ENCODE measurements around the gene LYST. TPM values are rescaled to one million over a fixed set of nuclear protein-coding genes. Genes with fewer than 3 reads are reported as not detected.

Gene LYST
- total RNA-seq, 2 donors from 2014 or later, result 21.9 to 41.7 TPM

DNA sequence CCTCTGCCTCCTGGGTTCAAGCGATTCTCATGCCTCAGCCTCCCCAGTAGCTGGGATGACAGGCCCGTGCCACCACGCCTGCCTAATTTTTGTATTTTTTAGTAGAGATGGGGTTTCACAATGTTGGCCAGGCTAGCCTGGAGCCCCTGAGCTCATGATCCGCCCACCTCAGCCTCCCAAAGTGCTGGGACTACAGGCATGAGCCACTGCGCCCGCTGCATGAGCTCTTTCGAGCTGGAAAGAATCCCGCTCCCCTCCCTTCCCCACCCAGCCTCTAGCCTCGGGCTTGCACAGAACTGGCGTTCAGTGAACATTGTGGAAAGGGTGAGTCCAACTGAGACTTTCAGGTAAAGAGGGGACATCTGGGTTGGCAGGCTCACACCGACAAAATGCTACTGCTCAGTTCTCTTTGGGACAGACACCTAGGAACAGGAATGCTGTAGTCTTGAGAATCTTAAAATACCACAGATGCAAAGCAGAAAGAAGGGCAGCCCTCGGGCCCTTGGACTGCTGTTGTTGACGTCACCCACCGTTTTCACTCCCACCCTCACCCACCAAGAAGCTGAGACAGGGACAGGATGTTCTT lies 207.4 kb downstream of the LYST start:
- no peaks in the 10 kb centered on the region for H3K27me3 ChIP-seq (replicated peaks; ENCODE audit: insufficient read depth)
- H3K4me3 ChIP-seq, result no peak overlapping the region
- TF ChIP-seq POLR2AphosphoS5 (IDR thresholded peaks at IDR 0.05) (no peak), CTCF (IDR thresholded peaks at IDR 0.05) (no peak), POLR2A (IDR thresholded peaks at IDR 0.05) (no peak)
- H3K4me1 ChIP-seq (replicated peaks), result no peaks in the 10 kb centered on the region
- H3K36me3 ChIP-seq, result no peaks in the 10 kb centered on the region
- intact Hi-C loops (cut with DNase I), result no loop called here
- no peak overlapping the region for H3K27ac ChIP-seq
- DNase-seq (ENCODE audit: low spot score), result no peak
- WGBS, result 92% methylated on average over 14 of the region's 14 CpGs
- H3K9me3 ChIP-seq, result no peaks in the 10 kb centered on the region

DNA sequence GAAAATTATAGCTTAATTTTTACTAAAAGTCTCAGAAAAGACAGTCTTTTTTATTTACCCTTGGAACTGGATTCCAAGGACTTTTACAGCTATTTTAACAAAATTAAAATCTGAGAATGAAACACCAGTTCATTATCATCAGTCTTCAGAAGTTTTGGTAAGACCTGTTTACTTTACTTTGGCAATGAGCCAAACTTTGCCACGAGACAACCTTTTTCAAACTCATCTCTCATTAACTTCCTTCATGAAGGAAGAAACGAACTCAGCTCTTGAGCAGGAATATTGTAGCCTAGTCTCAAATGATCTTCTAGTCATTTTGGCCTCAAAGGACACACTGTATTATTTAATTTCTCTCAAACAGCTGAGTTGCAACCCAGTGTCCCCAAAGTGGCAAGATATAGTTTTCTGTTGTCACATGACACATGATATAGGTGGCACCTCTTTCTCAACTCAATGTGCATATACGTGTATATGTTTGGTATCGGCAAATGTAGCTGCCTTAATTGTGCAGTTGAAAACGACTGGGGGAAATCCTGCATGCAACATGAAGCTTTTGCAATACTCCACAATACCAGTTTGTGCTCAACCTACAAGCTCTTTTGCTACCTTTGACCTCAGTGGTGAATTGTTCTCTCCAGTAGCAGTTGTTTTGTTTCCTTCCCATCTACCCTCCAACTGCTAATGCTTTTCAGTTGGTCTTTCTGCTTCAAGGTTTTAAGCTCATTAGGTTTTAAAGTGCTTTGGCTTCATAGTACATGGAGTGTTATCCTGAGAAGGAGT lies 208.8 kb downstream of the LYST start:
- Histone ChIP-seq H3K27me3 (replicated peaks; ENCODE audit: insufficient read depth) (no peaks in the 10 kb centered on the region), H3K36me3 (no peaks in the 10 kb centered on the region), H3K27ac (no peak overlapping the region), H3K9me3 (no peaks in the 10 kb centered on the region), H3K4me1 (replicated peaks) (no peaks in the 10 kb centered on the region), H3K4me3 (no peak overlapping the region)
- no peak for DNase-seq (ENCODE audit: low spot score)
- intact Hi-C loops (cut with DNase I), result no loop called here
- 62% methylated on average over 5 of the region's 5 CpGs for WGBS
- TF ChIP-seq POLR2A (IDR thresholded peaks at IDR 0.05), result no peak
- no peak for TF ChIP-seq POLR2AphosphoS5 (IDR thresholded peaks at IDR 0.05)
- no peak for TF ChIP-seq CTCF (IDR thresholded peaks at IDR 0.05)

- TF ChIP-seq POLR2AphosphoS5 (IDR thresholded peaks at IDR 0.05), result no peak
- TF ChIP-seq POLR2A (IDR thresholded peaks at IDR 0.05), result no peak
- 57% methylated on average over 5 of the region's 5 CpGs for WGBS
- no peaks in the 10 kb centered on the region for H3K27me3 ChIP-seq (replicated peaks; ENCODE audit: insufficient read depth)
- no peak overlapping the region for H3K4me3 ChIP-seq
- intact Hi-C loops (cut with DNase I), result no loop called here
- H3K27ac ChIP-seq, result no peak overlapping the region
- no peaks in the 10 kb centered on the region for H3K4me1 ChIP-seq (replicated peaks)
- no peaks in the 10 kb centered on the region for H3K9me3 ChIP-seq
- DNase-seq (ENCODE audit: low spot score), result no peak
- H3K36me3 ChIP-seq, result no peaks in the 10 kb centered on the region
Observed at GRCh38 chr1:235657269-235657668, 209.4 kb downstream of the LYST start.

GRCh38 chr1:235652364-235652763 lies 214.3 kb downstream of the LYST start:
- H3K36me3 ChIP-seq, result no peaks in the 10 kb centered on the region
- H3K27me3 ChIP-seq (replicated peaks; ENCODE audit: insufficient read depth), result no peaks in the 10 kb centered on the region
- no peak overlapping the region for H3K27ac ChIP-seq
- no peak overlapping the region for H3K4me3 ChIP-seq
- DNase-seq (ENCODE audit: low spot score), result no peak
- no peaks in the 10 kb centered on the region for H3K4me1 ChIP-seq (replicated peaks)
- no peaks in the 10 kb centered on the region for H3K9me3 ChIP-seq
- WGBS, result 93% methylated on average over 11 of the region's 11 CpGs
- intact Hi-C loops (cut with DNase I), result no loop called here
- TF ChIP-seq CTCF (IDR thresholded peaks at IDR 0.05) (no peak), POLR2A (IDR thresholded peaks at IDR 0.05) (no peak), POLR2AphosphoS5 (IDR thresholded peaks at IDR 0.05) (no peak)

- no peak for DNase-seq (ENCODE audit: low spot score)
- Histone ChIP-seq H3K4me3 (no peak overlapping the region), H3K4me1 (replicated peaks) (no peaks in the 10 kb centered on the region), H3K27ac (peak overlapping the region; percentile 89 to 90), H3K27me3 (replicated peaks; ENCODE audit: insufficient read depth) (no peaks in the 10 kb centered on the region), H3K36me3 (no peaks in the 10 kb centered on the region), H3K9me3 (no peaks in the 10 kb centered on the region)
- TF ChIP-seq POLR2A (IDR thresholded peaks at IDR 0.05) (no peak), POLR2AphosphoS5 (IDR thresholded peaks at IDR 0.05) (no peak), CTCF (IDR thresholded peaks at IDR 0.05) (no peak)
- WGBS, result 53% methylated on average over 10 of the region's 10 CpGs
- intact Hi-C loops (cut with DNase I), result no loop called here
Observed at GRCh38 chr1:235651170-235651806, 215.4 kb downstream of the LYST start.

Measured in prostate gland (tissue), 2 donors.